PC-3 (cell line): ENCODE results near the gene MYO1A. TPM values are rescaled to one million over a fixed set of nuclear protein-coding genes. Genes with fewer than 3 reads are reported as not detected.
A peak's percentile ranks its signal among the peaks of the same experiment; 100 is the strongest.

Experiments used
- ATAC-seq: fragments of 200-7000 bp; cut with Tn5 transposase; 2 replicates; pipeline ENCODE4 v1.9.1; 2020; ENCODE audit warnings: mild to moderate bottlenecking, moderate library complexity
- BruUV-seq: library from RNA; stranded (reverse); fragments of 400-500 nt; replicated peaks from 2 replicates; lab custom pipeline; 2021; lab: Mats Ljungman, UMichigan
- CTCF ChIA-PET: fragments of 300-600 bp; sonication (Branson Sonifier 250); formaldehyde crosslinking; loops from one replicate; lab custom pipeline; 2022; ENCODE audit warnings: antibody characterized with exemption; lab: Charles Lee
- POLR2A ChIA-PET: fragments of 300-600 bp; sonication (Branson Sonifier 250); formaldehyde crosslinking; loops from one replicate; lab custom pipeline; 2022; ENCODE audit warnings: antibody characterized with exemption; ENCODE audit not compliant: unreplicated experiment; lab: Charles Lee
- DNase-seq: peaks from one replicate; pipeline ENCODE4 v3.0.0-alpha.2; 2015
- H2AFZ ChIP-seq: fragments of 300-600 bp; sonication (generic); 2 replicates; pipeline ENCODE4 v1.6.0; 2016; ENCODE audit warnings: antibody characterized with exemption, low read length
- H3F3A ChIP-seq: fragments of 300-600 bp; sonication (generic); one replicate; pipeline ENCODE4 v1.6.0; 2017; ENCODE audit warnings: antibody characterized with exemption, low read length, control low read depth, mild to moderate bottlenecking; ENCODE audit not compliant: unreplicated experiment
- H3K27ac ChIP-seq: fragments of 300-600 bp; sonication (generic); 2 replicates; pipeline ENCODE4 v1.5.1; 2016; ENCODE audit warnings: mild to moderate bottlenecking, low read length
- H3K27me3 ChIP-seq: fragments of 300-600 bp; sonication (generic); 2 replicates; pipeline ENCODE4 v1.6.1; 2016; ENCODE audit warnings: low read length, mixed read lengths
- H3K36me3 ChIP-seq: fragments of 300-600 bp; sonication (generic); 2 replicates; pipeline ENCODE4 v1.6.1; 2016; ENCODE audit warnings: low read depth, mixed run types, low read length, mixed read lengths
- H3K4me1 ChIP-seq: fragments of 300-600 bp; sonication (generic); 2 replicates; pipeline ENCODE4 v1.5.1; 2016; ENCODE audit warnings: low read length; ENCODE audit not compliant: insufficient read depth
- H3K4me2 ChIP-seq: fragments of 300-600 bp; sonication (generic); 2 replicates; pipeline ENCODE4 v1.6.0; 2016; ENCODE audit warnings: low read length
- H3K4me3 ChIP-seq: fragments of 300-600 bp; sonication (generic); 2 replicates; pipeline ENCODE4 v1.5.1; 2016; ENCODE audit warnings: mild to moderate bottlenecking, low read length, mixed read lengths
- H3K79me2 ChIP-seq: fragments of 300-600 bp; sonication (generic); 2 replicates; pipeline ENCODE4 v1.6.1; 2017; ENCODE audit warnings: low read length, mixed read lengths
- H3K9ac ChIP-seq: fragments of 300-600 bp; sonication (generic); 2 replicates; pipeline ENCODE4 v1.6.0; 2016; ENCODE audit warnings: mild to moderate bottlenecking, low read length
- H3K9me2 ChIP-seq: fragments of 300-600 bp; sonication (generic); replicated peaks from 2 replicates; pipeline ENCODE4 v1.6.1; 2016; ENCODE audit warnings: mixed run types, low read length, mixed read lengths
- H3K9me3 ChIP-seq: fragments of 300-600 bp; sonication (generic); 2 replicates; pipeline ENCODE4 v1.6.1; 2016; ENCODE audit warnings: low read length, mixed read lengths
- H4K20me1 ChIP-seq: fragments of 300-600 bp; sonication (generic); 2 replicates; pipeline ENCODE4 v1.6.1; 2016; ENCODE audit warnings: low read length, mixed read lengths
- CTCF ChIP-seq: fragments of 300-600 bp; sonication (generic); conservative IDR thresholded peaks from 2 replicates; pipeline ENCODE4 v1.5.1; 2017; ENCODE audit warnings: antibody characterized with exemption, low read depth, mild to moderate bottlenecking, low read length
- EZH2 ChIP-seq: fragments of 300-600 bp; sonication (generic); IDR thresholded peaks from one replicate; pipeline ENCODE4 v1.6.1; 2017; ENCODE audit warnings: antibody characterized with exemption, mild to moderate bottlenecking, low read length; ENCODE audit not compliant: unreplicated experiment
- EZH2phosphoT487 ChIP-seq: fragments of 300-600 bp; sonication (generic); IDR thresholded peaks from 2 replicates; pipeline ENCODE4 v1.6.1; 2018; ENCODE audit warnings: mild to moderate bottlenecking, antibody characterized with exemption, low read length, borderline replicate concordance
- intact Hi-C: fragments of 100-400 bp; cut with micrococcal nuclease; formaldehyde crosslinking; loops from 2 replicates; pipeline ENCODE4 v1.9.0; 2023
- total RNA-seq: library from RNA; depleted of rRNA; stranded (reverse); fragments of >200 nt; gene quantifications from 2 replicates; pipeline ENCODE4 v1.2.3, GENCODE V29; 2014

MYO1A gene
- total RNA-seq, 1 experiment from 2014 or later = not detected

GRCh38 chr12:57037264-57037663 is 12.7 kb downstream of the MYO1A start:
- DNase-seq (no peak), ATAC-seq (no peak)
- CTCF ChIA-PET = no interaction called here
- Histone ChIP-seq H3K4me1 (peaks cover 6% of the 10 kb centered on the region; the same call in 1 of the 2 replicates), H3K36me3 (no peaks in the 10 kb centered on the region), H3K9ac (no peak overlapping the region), H3K79me2 (no peaks in the 10 kb centered on the region), H3K27me3 (peaks cover 28% of the 10 kb centered on the region), H3K4me2 (no peak overlapping the region), H3K27ac (no peak overlapping the region), H2AFZ (no peak overlapping the region), H3K9me3 (no peaks in the 10 kb centered on the region), H3F3A (no peaks in the 10 kb centered on the region), H3K4me3 (no peak overlapping the region), H3K9me2 (no peaks in the 10 kb centered on the region), H4K20me1 (no peaks in the 10 kb centered on the region)
- POLR2A ChIA-PET = no interaction called here
- TF ChIP-seq CTCF (no peak), EZH2phosphoT487 (no peak), EZH2 (no peak)
- no TSS peak for BruUV-seq
- intact Hi-C loops = no loop called here

- Histone ChIP-seq H3K9me2 (no peaks in the 10 kb centered on the region), H3K4me3 (no peak overlapping the region), H4K20me1 (no peaks in the 10 kb centered on the region), H3K36me3 (no peaks in the 10 kb centered on the region), H3K9me3 (no peaks in the 10 kb centered on the region), H3K79me2 (no peaks in the 10 kb centered on the region), H3K27ac (no peak overlapping the region), H3K27me3 (peaks cover 1% of the 10 kb centered on the region; the same call in 1 of the 2 replicates), H3K4me1 (peaks cover 6% of the 10 kb centered on the region; the same call in 1 of the 2 replicates), H3K4me2 (no peak overlapping the region), H3F3A (no peaks in the 10 kb centered on the region), H2AFZ (no peak overlapping the region), H3K9ac (no peak overlapping the region)
- ATAC-seq (peak; percentile 73), DNase-seq (peak; percentile 60)
- no TSS peak for BruUV-seq
- POLR2A ChIA-PET = no interaction called here
- intact Hi-C loops = no loop called here
- TF ChIP-seq CTCF (no peak), EZH2 (no peak), EZH2phosphoT487 (no peak)
- CTCF ChIA-PET = interaction anchor here (0.6 kb wide), 1 partner anchor 15 kb away, joined by 3 read pairs; no protein-coding TSS in a partner anchor
Measured at GRCh38 chr12:57033431-57033830, 16.5 kb downstream of the MYO1A start.

DNA sequence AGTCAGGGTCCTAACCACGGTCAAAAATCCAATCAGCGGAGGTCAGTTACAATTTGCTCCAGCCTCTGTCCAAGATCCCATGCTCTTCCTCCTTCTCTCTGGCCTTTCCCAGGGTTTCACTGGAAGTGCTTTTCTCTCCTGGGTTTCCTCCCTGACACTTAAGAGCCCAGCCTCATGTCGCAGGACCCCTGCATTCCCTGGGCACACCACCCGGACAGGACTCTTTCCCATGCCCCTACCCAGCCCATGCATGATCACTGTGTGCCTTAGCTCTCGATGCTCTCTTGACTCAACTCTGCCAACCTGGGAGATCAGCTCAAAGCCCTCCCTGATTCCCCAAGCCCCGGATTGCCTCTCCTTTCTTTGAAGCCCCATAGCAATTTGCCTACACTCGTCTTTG is 18.1 kb downstream of the MYO1A start:
- H3K79me2 ChIP-seq = no peaks in the 10 kb centered on the region
- BruUV-seq = no TSS peak
- TF ChIP-seq EZH2phosphoT487 (no peak), CTCF (no peak), EZH2 (no peak)
- H3K27me3 ChIP-seq = peaks cover 12% of the 10 kb centered on the region
- H3K9me3 ChIP-seq = no peaks in the 10 kb centered on the region
- H2AFZ ChIP-seq = no peak overlapping the region
- peaks cover 6% of the 10 kb centered on the region; the same call in 1 of the 2 replicates for H3K4me1 ChIP-seq
- H3F3A ChIP-seq = no peaks in the 10 kb centered on the region
- no peak overlapping the region for H3K27ac ChIP-seq
- no peaks in the 10 kb centered on the region for H3K9me2 ChIP-seq
- ChIA-PET CTCF (no interaction called here), POLR2A (interaction anchor here (0.7 kb wide), 1 partner anchor 24 kb away, joined by 3 read pairs; no protein-coding TSS in a partner anchor)
- no peak overlapping the region for H3K9ac ChIP-seq
- ATAC-seq (no peak), DNase-seq (no peak)
- no peaks in the 10 kb centered on the region for H4K20me1 ChIP-seq
- intact Hi-C loops = no loop called here
- H3K4me3 ChIP-seq = no peak overlapping the region
- no peaks in the 10 kb centered on the region for H3K36me3 ChIP-seq
- no peak overlapping the region for H3K4me2 ChIP-seq
